Thyroid gland (tissue), 4 donors: ENCODE measurements around the gene SEC31B. TPM values are rescaled to one million over a fixed set of nuclear protein-coding genes. Genes with fewer than 3 reads are reported as not detected.

Experiments used
- DNase-seq, 2 donors: peaks; one replicate each; pipeline ENCODE4 v3.0.0-alpha.2; 2019
- H3K27ac ChIP-seq, 3 donors: fragments of 200-600 bp; sonication (generic); 1 replicate in 2 of 3; 2 replicates in 1 of 3; pipeline ENCODE4 v1.5.1; 2016 to 2019; ENCODE audit warnings: mild to moderate bottlenecking in 1 of 3, moderate library complexity in 1 of 3
- H3K27me3 ChIP-seq: fragments of 200-600 bp; sonication (generic); one replicate; pipeline ENCODE4 v1.5.1; 2019
- H3K36me3 ChIP-seq, 2 donors: fragments of 200-600 bp; sonication (generic); one replicate each; pipeline ENCODE4 v1.5.1; 2016 to 2019
- H3K4me1 ChIP-seq, 2 donors: fragments of 200-600 bp; sonication (generic); one replicate each; pipeline ENCODE4 v1.5.1; 2017 to 2019
- H3K4me3 ChIP-seq, 3 donors: fragments of 200-600 bp; sonication (generic); replicated peaks in 1 of 3; 1 replicate in 2 of 3; 2 replicates in 1 of 3; pipeline ENCODE4 v1.5.1; 2016; ENCODE audit warnings: mild to moderate bottlenecking in 1 of 3
- H3K9me3 ChIP-seq: fragments of 200-600 bp; sonication (generic); one replicate; pipeline ENCODE4 v1.5.1; 2017
- CTCF ChIP-seq, 6 experiments: fragments of 200-600 bp in 3 of 6; fragments of 450-650 bp in 3 of 6; sonication (generic) in 3 of 6; IDR thresholded peaks; one replicate each; pipeline ENCODE4 v1.5.1; 2016 to 2019; ENCODE audit warnings: antibody characterized with exemption in 6 of 6, mild to moderate bottlenecking in 2 of 6, inconsistent platforms in 1 of 6, moderate library complexity in 1 of 6
- POLR2A ChIP-seq, 2 donors: fragments of 450-650 bp; IDR thresholded peaks; one replicate each; pipeline ENCODE4 v1.6.1; 2017; ENCODE audit warnings: antibody characterized with exemption in 2 of 2, mild to moderate bottlenecking in 2 of 2, moderate library complexity in 1 of 2
- WGBS, 2 donors: methylation state at CpG; one replicate each; pipeline ENCODE4 v1.1.5; 2017; 5-methylcytosine and 5-hydroxymethylcytosine counted together
- intact Hi-C: fragments of 100-400 bp; cut with DNase I; formaldehyde crosslinking; loops from one replicate; pipeline ENCODE4 v1.15.1; 2023
- total RNA-seq, 4 donors: library from RNA; depleted of rRNA; stranded (reverse); fragments of >200 nt; gene quantifications; one replicate each; pipeline ENCODE4 v1.2.3, GENCODE V29; 2016

The SEC31B gene
- total RNA-seq, 4 donors from 2014 or later, result 4.2 to 8.9 (median 6.9) TPM

- TF ChIP-seq CTCF (IDR thresholded peaks at IDR 0.05) (no peak), POLR2A (IDR thresholded peaks at IDR 0.05) (no peak)
- no peaks in the 10 kb centered on the region for H3K9me3 ChIP-seq
- H3K27me3 ChIP-seq, result no peaks in the 10 kb centered on the region
- H3K27ac ChIP-seq, result no peak overlapping the region
- no peak for DNase-seq
- intact Hi-C loops, result no loop called here
- 68 to 74% methylated on average over 5 of the region's 5 CpGs for WGBS, 2 donors
- no peaks in the 10 kb centered on the region for H3K4me1 ChIP-seq
- peaks cover 0 to 3% of the 10 kb centered on the region in 2 donors for H3K36me3 ChIP-seq
- H3K4me3 ChIP-seq, result no peak overlapping the region
Measured at GRCh38 chr10:100504096-100504495, 15.6 kb downstream of the SEC31B start.

DNA sequence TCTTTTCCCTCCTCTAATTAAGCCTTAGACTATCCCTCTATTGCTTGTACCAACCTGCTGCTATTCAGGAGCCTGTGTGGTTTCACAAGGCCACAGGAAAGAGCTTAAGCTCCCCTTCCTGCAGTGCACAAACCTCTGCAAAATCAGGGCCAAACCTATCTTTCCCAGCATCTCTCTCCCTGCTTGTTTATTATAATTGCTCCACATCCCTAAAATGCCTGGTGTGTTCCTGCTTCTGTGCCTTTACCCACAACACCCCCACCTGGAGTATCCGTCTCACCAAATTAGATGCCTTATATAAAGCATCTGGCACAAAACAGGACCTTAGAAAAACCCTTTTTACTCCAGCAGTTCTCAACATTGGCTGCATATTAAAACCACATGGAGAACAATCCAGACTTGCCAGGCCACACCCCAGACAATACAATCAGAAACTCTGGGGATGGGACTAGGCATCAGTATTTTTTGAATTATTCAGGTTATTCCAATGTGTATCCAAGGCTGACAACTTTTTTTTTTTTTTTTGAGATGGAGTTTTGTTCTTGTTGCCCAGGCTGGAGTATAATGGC lies 16.7 kb downstream of the SEC31B start:
- no peaks in the 10 kb centered on the region for H3K9me3 ChIP-seq
- peaks cover 0 to 3% of the 10 kb centered on the region in 2 donors for H3K36me3 ChIP-seq
- DNase-seq, result no peak
- no peak overlapping the region for H3K4me3 ChIP-seq
- H3K27ac ChIP-seq, result no peak overlapping the region
- intact Hi-C loops, result no loop called here
- H3K27me3 ChIP-seq, result no peaks in the 10 kb centered on the region
- no peak for TF ChIP-seq POLR2A (IDR thresholded peaks at IDR 0.05)
- TF ChIP-seq CTCF (IDR thresholded peaks at IDR 0.05), result no peak
- no peaks in the 10 kb centered on the region for H3K4me1 ChIP-seq
- WGBS, 2 donors, result 86 to 94% methylated on average over 1 of the region's 1 CpG

DNA sequence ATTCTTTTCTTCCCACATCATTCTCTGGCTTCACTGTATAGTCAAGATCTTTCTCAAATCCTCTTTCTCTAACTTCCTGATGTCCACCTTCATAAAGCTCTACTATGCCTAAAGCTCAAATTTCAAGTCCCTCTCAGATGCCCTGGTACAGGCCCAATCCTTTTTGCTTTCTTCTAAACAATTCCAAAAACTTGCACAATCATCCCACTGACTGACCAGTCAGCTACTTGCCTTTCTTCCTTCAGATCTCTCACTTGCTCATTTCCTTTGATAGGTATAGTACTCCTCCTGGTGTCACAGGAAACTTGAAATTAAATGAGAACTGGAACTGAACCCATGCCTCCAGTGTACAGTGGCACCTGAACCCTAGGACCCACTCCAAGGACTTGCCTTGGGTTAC lies 18.2 kb downstream of the SEC31B start:
- H3K36me3 ChIP-seq, result peaks cover 0 to 4% of the 10 kb centered on the region in 2 donors
- H3K4me1 ChIP-seq, result no peaks in the 10 kb centered on the region
- no peak overlapping the region for H3K27ac ChIP-seq
- H3K27me3 ChIP-seq, result no peaks in the 10 kb centered on the region
- no peak overlapping the region for H3K4me3 ChIP-seq
- intact Hi-C loops, result no loop called here
- DNase-seq, result no peak
- H3K9me3 ChIP-seq, result no peaks in the 10 kb centered on the region
- TF ChIP-seq POLR2A (IDR thresholded peaks at IDR 0.05) (no peak), CTCF (IDR thresholded peaks at IDR 0.05) (no peak)

DNA sequence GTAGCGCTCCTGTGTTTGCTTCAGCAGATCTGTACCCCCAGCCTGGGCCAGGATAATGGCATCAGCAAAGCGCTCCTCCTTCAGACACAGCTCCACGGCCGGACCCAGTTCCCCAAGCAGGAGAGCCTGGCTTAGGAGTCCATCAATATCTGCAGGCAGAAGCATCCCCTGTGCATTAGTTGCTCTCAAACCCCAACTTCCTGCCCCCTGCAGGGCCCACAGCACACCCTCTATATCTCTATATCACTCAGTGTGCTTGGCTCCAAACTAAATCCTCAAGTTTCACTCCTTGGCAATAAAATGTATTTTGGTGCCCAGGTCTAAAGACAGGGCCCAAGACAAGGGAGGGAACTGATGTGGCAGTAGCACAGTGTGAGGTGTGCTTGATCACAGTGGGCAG lies 21.6 kb downstream of the SEC31B start:
- H3K4me3 ChIP-seq, result no peak overlapping the region
- no peaks in the 10 kb centered on the region for H3K27me3 ChIP-seq
- H3K36me3 ChIP-seq, result peaks cover 0 to 11% of the 10 kb centered on the region in 2 donors
- no peaks in the 10 kb centered on the region for H3K4me1 ChIP-seq
- no peaks in the 10 kb centered on the region for H3K9me3 ChIP-seq
- TF ChIP-seq CTCF (IDR thresholded peaks at IDR 0.05) (no peak), POLR2A (IDR thresholded peaks at IDR 0.05) (no peak)
- DNase-seq, result no peak
- H3K27ac ChIP-seq, result no peak overlapping the region
- intact Hi-C loops, result no loop called here
- WGBS, 2 donors, result 91 to 100% methylated on average over 4 of the region's 4 CpGs

GRCh38 chr10:100496567-100496966 lies 23.1 kb downstream of the SEC31B start:
- WGBS, 2 donors, result 91 to 92% methylated on average over 2 of the region's 2 CpGs
- H3K9me3 ChIP-seq, result no peaks in the 10 kb centered on the region
- no peak for DNase-seq
- TF ChIP-seq CTCF (IDR thresholded peaks at IDR 0.05), result no peak
- no peak for TF ChIP-seq POLR2A (IDR thresholded peaks at IDR 0.05)
- no peaks in the 10 kb centered on the region for H3K4me1 ChIP-seq
- no peaks in the 10 kb centered on the region for H3K27me3 ChIP-seq
- peaks cover 0 to 8% of the 10 kb centered on the region in 2 donors for H3K36me3 ChIP-seq
- H3K4me3 ChIP-seq, result no peak overlapping the region
- H3K27ac ChIP-seq, result no peak overlapping the region
- intact Hi-C loops, result no loop called here
